HUES64 (cell line): ENCODE data around the gene DHDDS.

ENCODE experiments used
- H3K27ac ChIP-seq: 2 replicates; pipeline ENCODE4 v1.7.0; 2013; ENCODE audit warnings: low read depth, low read length, inconsistent platforms
- H3K27me3 ChIP-seq: 2 replicates; pipeline ENCODE4 v1.6.1; 2013; ENCODE audit warnings: mild to moderate bottlenecking, low read length; ENCODE audit not compliant: insufficient read depth
- H3K36me3 ChIP-seq: 2 replicates; pipeline ENCODE4 v1.6.1; 2013; ENCODE audit warnings: mild to moderate bottlenecking, low read length; ENCODE audit not compliant: insufficient read depth
- H3K4me1 ChIP-seq: 2 replicates; pipeline ENCODE4 v1.6.1; 2013; ENCODE audit warnings: mild to moderate bottlenecking, low read length, moderate library complexity; ENCODE audit not compliant: insufficient read depth
- H3K4me3 ChIP-seq: 2 replicates; pipeline ENCODE4 v1.5.1; 2013; ENCODE audit warnings: mild to moderate bottlenecking, low read length, moderate library complexity
- H3K9ac ChIP-seq: 2 replicates; pipeline ENCODE4 v1.6.1; 2013; ENCODE audit warnings: mild to moderate bottlenecking, low read depth, low read length
- H3K9me3 ChIP-seq: 2 replicates; pipeline ENCODE4 v1.6.1; 2013; ENCODE audit warnings: low read depth, low read length; ENCODE audit not compliant: insufficient read depth
- WGBS: fragments of 150-250, 120-280 bp; methylation state at CpG from one replicate; pipeline ENCODE4 v1.1.7; 2013; ENCODE audit warnings: missing lambda C conversion rate; 5-methylcytosine and 5-hydroxymethylcytosine counted together

DHDDS gene

DNA sequence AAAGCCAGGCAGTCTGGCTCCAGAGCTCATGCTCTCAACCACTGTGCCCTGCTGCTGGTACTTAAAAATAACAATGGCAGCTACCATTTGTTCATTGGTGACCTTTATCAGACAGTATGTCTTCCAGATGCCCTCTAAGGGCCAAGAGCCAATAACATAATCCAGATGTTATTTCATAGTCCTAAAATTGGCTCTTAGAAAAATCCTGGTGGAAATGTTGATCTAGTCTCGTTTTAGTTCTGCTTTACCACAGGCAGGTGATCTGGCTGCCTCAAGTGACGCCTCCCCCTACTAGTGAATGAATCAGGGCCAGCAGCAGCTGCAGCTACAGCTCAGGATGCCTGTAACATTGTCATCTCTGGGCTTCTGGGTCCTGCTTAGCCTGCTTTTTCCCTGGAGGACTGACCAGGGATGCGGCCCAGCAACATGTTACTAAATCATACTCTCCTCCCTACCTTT lies 27.5 kb downstream of the DHDDS start:
- Histone ChIP-seq H3K4me1 (no peaks in the 10 kb centered on the region), H3K36me3 (peaks cover 73% of the 10 kb centered on the region)
- WGBS = 93% methylated on average over 3 of the region's 3 CpGs

DNA sequence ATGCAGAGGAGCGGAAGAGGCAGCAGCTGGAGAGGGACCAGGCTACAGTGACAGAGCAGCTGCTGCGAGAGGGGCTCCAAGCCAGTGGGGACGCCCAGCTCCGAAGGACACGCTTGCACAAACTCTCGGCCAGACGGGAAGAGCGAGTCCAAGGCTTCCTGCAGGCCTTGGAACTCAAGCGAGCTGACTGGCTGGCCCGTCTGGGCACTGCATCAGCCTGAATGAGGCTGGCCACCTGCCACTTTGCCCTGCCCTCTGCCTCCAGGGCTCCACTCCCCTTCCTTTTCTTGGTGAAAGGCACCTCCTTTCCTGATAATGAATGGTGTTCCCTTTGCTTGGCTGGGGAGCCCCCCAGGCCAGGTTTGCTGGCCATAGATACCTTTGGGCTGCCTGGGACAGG lies 36.8 kb downstream of the DHDDS start:
- Histone ChIP-seq H3K27ac (peak overlapping the region; percentile 33; the same call in 1 of the 2 replicates), H3K27me3 (no peaks in the 10 kb centered on the region), H3K36me3 (peaks cover 60% of the 10 kb centered on the region), H3K4me3 (no peak overlapping the region), H3K9me3 (no peaks in the 10 kb centered on the region), H3K4me1 (peaks cover 22% of the 10 kb centered on the region), H3K9ac (no peak overlapping the region)
- 91% methylated on average over 10 of the region's 10 CpGs for WGBS

More for the DNA sequence above, 27.5 kb downstream of the DHDDS start:
- Histone ChIP-seq H3K4me3 (no peak overlapping the region), H3K9ac (no peak overlapping the region), H3K27ac (no peak overlapping the region), H3K9me3 (no peaks in the 10 kb centered on the region), H3K27me3 (no peaks in the 10 kb centered on the region)

DNA sequence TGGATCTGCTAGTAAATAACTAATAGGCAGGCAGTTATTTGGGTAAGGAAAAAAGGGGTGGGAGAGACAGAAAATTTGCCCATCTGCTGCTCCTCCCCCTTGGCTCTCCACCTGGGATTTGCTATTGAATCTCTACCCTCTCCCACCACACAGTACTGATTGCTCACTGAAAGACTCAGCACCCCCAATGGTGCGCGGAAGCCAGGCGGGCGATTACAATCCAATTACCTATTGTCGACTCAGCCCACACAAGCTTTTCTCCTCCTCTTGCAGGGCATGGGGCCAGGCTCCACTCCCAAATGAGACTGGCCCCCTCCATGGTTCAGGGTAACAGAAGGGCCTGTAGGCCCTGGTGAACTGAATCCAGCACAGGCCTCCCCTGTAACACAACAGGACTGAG lies 37.4 kb downstream of the DHDDS start:
- Histone ChIP-seq H3K36me3 (peaks cover 62% of the 10 kb centered on the region), H3K27me3 (no peaks in the 10 kb centered on the region), H3K4me1 (peaks cover 24% of the 10 kb centered on the region), H3K27ac (0 out of 2 replicates have a peak overlapping the region, but pooled peaks have one; percentile 33), H3K9me3 (no peaks in the 10 kb centered on the region), H3K9ac (no peak overlapping the region), H3K4me3 (no peak overlapping the region)
- WGBS = 93% methylated on average over 5 of the region's 5 CpGs

DNA sequence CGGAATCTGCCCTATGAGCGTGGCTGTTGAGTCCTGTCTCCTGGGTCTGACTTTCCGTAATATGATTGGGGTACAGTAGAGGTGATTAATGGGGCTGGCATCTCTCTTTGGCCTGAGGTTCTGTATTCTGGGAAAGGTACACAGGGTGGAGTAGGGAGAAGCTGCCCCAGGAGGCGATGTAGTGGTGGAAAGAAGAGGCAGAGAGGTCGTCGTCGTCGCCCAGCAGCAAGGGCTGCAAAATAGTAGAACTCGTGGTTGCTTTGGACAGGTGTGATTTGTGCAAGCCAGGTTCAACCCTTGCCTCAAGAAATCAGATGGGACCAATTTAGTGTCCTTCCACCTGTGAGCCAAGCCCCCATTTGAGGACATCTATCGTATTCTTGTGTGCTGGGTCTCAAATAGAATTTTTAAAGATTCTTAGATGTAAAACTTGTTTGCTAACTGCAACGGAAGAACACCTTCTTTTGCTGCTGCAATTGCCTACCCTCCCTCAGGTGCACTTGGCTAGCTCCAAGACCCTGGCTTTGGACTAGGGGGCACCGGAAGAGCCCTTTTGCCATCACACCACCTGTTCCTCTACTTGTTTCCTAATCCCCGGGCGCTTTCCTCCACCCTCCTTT lies 38.9 kb downstream of the DHDDS start:
- no peak overlapping the region; the same call in 1 of the 2 replicates for H3K27ac ChIP-seq
- no peaks in the 10 kb centered on the region for H3K27me3 ChIP-seq
- H3K4me1 ChIP-seq = peaks cover 24% of the 10 kb centered on the region
- H3K9ac ChIP-seq = peak overlapping the region; percentile 84; the same call in 1 of the 2 replicates
- H3K4me3 ChIP-seq = peak overlapping the region; percentile 82
- no peaks in the 10 kb centered on the region for H3K9me3 ChIP-seq
- WGBS = 54% methylated on average over 14 of the region's 14 CpGs
- peaks cover 56% of the 10 kb centered on the region for H3K36me3 ChIP-seq

DNA sequence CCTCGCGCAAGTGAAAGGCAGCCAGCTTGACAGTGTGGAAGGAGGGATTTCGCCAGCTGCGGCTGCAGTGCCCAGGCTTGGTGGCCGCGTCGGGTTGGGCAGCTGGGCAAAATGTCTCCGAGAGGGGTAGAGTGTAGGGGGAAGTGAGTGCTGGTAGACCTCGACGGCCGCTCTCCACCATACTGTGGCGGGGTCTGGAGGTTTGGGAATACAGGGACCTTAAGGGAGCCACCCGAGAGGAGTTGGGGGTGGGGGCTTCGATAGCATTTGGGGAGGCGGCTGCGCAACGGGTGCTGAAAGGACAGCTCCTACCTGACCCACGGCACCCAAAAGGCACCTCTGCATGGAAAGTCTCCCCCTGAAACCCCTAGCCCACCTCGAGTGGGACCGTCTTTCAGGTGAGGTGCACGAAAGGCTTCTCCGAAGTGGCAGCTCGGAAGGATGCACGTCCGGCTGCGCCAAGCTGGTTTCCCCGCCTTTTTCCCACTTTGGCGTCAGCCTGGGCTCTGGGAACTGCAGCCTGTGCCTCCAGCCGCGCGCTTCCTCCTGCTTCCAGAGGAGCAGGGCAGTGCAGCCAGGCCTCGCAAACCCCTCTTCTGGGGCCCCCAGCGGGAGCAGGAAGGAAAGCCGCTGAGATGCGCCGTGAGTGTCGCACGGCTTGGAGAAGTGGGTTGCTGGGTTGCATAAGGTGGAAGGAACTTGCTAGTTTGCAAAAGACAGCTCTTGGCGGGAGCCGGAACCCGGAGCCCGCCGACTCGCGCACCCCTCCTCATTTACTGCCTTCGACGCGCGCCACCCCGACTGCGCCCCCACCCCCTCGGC lies 39.6 kb downstream of the DHDDS start:
- Histone ChIP-seq H3K27ac (peak overlapping the region; percentile 100), H3K36me3 (peaks cover 56% of the 10 kb centered on the region), H3K9me3 (no peaks in the 10 kb centered on the region), H3K4me3 (peak overlapping the region; percentile 82), H3K27me3 (no peaks in the 10 kb centered on the region), H3K9ac (peak overlapping the region; percentile 84), H3K4me1 (peaks cover 24% of the 10 kb centered on the region)
- 1% methylated on average over 52 of the region's 52 CpGs for WGBS

DNA sequence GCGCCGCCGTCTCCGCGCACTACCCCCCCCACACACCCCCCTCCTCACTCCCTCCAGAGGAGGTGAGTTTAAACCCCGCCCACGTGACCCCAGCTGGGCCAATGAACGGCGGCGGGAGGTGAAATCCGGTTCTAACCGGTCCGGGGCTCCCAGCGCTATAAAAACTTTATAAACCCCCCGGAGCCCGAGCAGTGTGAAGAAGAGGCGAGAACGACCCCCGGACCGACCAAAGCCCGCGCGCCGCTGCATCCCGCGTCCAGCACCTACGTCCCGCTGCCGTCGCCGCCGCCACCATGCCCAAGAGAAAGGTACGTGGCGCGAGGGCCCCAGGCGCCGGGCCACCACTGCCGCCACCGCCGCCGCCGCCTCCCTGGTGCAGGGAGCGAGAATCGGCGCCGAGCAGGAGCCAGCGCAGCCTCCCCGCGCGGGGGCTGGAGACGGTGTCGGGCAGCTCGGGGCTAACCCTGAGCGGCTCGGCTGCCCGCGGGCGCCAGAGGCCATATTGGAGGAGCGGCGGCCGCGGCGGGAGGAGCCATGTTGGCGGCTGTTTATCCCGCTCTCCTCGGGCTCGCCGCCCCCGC lies 40.3 kb downstream of the DHDDS start, which contains the start of gene HMGN2:
Gene HMGN2, plus strand, starts transcription at position 121 of the 581 bp plus-strand sequence. Its CDS starts 173 bp downstream, at position 294.
- WGBS = under 1% methylated on average over 65 of the region's 69 CpGs
- Histone ChIP-seq H3K36me3 (peaks cover 56% of the 10 kb centered on the region), H3K9me3 (no peaks in the 10 kb centered on the region), H3K4me1 (peaks cover 24% of the 10 kb centered on the region), H3K27ac (peak within 1 kb of the TSS; percentile 100), H3K27me3 (no peaks in the 10 kb centered on the region), H3K4me3 (peak within 1 kb of the TSS; percentile 82), H3K9ac (peak within 1 kb of the TSS; percentile 100)

DNA sequence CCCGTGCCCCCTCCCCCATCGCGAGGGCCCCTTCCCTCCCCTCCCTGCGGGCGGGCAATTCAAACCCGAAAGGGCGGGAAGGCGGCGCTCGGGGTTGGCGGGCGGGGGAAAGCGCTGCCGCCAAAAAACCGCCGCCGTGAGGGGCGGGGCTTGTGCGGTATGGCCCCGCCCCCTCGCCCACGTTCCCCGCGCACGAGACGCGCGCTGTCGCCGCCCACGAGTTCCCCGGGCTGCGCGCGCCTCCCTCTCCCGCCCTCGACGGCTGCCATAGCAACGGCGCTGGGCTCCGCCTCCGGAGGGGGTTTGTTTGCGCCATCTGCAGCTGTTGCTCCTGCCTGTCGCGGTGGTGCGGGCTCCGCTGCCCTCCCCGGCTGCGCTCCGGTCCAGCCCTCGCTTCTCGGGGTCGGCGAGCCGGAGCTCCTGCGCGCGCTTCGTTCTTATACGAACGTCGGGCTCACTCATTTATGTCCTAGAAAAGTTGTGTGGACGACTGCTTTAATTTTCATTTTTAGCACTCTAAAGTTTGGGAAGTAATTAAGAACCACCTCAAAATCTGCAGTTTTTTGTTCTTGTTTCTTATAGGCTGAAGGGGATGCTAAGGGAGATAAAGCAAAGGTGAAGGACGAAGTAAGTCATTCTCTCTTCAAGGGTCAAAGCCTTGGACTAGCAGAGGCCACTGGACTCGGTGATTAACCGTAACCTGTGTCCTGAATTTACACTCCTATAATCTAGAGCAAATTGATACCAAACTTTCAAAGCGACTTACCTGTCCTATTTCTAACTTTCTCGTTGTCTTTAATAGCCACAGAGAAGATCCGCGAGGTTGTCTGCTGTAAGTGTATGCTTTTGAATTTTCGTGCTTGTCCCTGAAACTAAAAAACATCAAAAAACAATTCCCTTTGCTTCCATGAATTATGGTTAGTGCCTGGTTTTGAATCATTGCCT lies 41.1 kb downstream of the DHDDS start:
- peaks cover 54% of the 10 kb centered on the region for H3K36me3 ChIP-seq
- peak overlapping the region; percentile 82 for H3K4me3 ChIP-seq
- peaks cover 24% of the 10 kb centered on the region for H3K4me1 ChIP-seq
- no peaks in the 10 kb centered on the region for H3K27me3 ChIP-seq
- 8% methylated on average over 68 of the region's 71 CpGs for WGBS
- H3K27ac ChIP-seq = peak overlapping the region; percentile 100
- H3K9me3 ChIP-seq = no peaks in the 10 kb centered on the region
- H3K9ac ChIP-seq = peak overlapping the region; percentile 100

DNA sequence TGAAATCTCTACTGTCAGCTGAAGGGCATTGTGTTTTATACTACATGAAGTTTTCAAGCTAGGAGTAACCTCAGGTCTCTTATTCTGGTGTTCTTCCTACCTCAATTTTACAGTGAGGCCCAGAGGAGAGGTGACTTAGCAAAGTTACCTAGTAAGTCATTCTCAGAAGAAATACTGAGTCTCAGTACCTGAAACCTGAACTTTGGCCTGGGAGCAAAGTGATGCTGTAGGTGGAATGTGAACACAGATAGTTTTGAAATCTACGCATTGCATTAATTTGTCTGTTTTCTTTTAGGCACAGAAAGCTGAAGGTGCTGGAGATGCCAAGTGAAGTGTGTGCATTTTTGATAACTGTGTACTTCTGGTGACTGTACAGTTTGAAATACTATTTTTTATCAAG lies 42.7 kb downstream of the DHDDS start:
- Histone ChIP-seq H3K4me1 (peaks cover 20% of the 10 kb centered on the region), H3K4me3 (no peak overlapping the region), H3K27ac (no peak overlapping the region; the same call in 1 of the 2 replicates), H3K9ac (no peak overlapping the region), H3K9me3 (no peaks in the 10 kb centered on the region), H3K36me3 (peaks cover 51% of the 10 kb centered on the region), H3K27me3 (no peaks in the 10 kb centered on the region)
- 98% methylated on average over 1 of the region's 1 CpG for WGBS

DNA sequence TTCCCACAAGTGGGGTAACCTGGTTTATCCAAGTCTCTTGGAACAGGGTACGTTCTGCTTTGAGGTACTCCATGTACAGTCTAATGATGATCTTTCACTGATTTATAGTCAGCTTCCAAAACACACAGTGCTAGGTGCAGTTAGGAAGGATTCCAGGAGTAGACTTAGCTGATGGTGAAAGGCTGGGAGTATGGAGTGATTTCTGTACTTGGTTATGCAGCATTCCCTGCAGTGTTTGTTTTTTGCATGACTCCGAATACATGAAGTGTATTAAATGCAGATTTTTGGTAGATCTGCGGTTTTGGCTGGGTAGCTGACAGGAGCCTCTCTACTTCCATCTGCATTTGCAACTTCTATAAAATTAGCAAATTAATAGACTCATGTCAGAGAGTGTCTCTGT lies 43.9 kb downstream of the DHDDS start:
- Histone ChIP-seq H3K27me3 (no peaks in the 10 kb centered on the region), H3K36me3 (peaks cover 51% of the 10 kb centered on the region), H3K4me1 (peaks cover 13% of the 10 kb centered on the region; the same call in 1 of the 2 replicates), H3K4me3 (no peak overlapping the region), H3K9ac (no peak overlapping the region), H3K9me3 (no peaks in the 10 kb centered on the region), H3K27ac (no peak overlapping the region)
- 94% methylated on average over 3 of the region's 3 CpGs for WGBS

DNA sequence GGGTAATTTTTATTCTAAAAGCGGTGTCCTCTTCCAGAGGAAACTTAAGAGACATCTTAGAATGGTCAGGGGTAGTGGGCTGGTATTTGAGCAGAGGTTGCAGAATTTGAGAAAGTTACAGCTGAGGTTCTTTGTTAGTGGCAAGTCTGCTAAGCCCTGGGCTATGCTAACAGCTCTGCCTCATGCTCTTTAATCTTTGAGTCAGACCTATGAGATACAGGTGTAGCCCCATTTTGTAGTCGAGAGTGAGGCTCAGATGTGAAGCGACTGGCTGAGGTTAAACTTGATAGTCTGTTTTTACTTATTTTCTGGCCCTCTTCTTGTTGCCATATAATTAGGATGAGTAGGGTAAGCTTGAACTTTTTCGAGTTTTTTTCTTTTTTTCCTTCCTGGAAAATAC lies 44.8 kb downstream of the DHDDS start:
- Histone ChIP-seq H3K4me3 (no peak overlapping the region), H3K4me1 (peaks cover 9% of the 10 kb centered on the region; the same call in 1 of the 2 replicates), H3K9me3 (no peaks in the 10 kb centered on the region), H3K9ac (no peak overlapping the region), H3K36me3 (peaks cover 51% of the 10 kb centered on the region), H3K27ac (peak overlapping the region; percentile 15; the same call in 1 of the 2 replicates), H3K27me3 (no peaks in the 10 kb centered on the region)
- WGBS = 96% methylated on average over 4 of the region's 4 CpGs
